Measurements from ENCODE around the gene CLK2. TPM values are rescaled to one million over a fixed set of nuclear protein-coding genes. Genes with fewer than 3 reads are reported as not detected.
"Not testable (repeated sequence)": the region's sequence is repeated elsewhere in the genome, so short reads cannot be mapped to it uniquely, and the experiment has no call there.

CLK2 gene
- total RNA-seq, 4 donors from 2014 or later: 31.9 to 92.9 (median 51.5) TPM

- Histone ChIP-seq H3K4me3 (no peak overlapping the region), H3K36me3 (no peaks in the 10 kb centered on the region), H3K4me1 (peaks cover 14 to 41% (median 25%) of the 10 kb centered on the region in 4 donors), H3K27me3 (no peaks in the 10 kb centered on the region), H3K27ac (no peak overlapping the region), H3K9me3 (no peaks in the 10 kb centered on the region)
- DNase-seq: no peak
- TF ChIP-seq EP300 (IDR thresholded peaks at IDR 0.05; ENCODE audit: low read depth) (no peak), POLR2AphosphoS5 (IDR thresholded peaks at IDR 0.05) (no peak), CTCF (IDR thresholded peaks at IDR 0.05) (no peak), POLR2A (IDR thresholded peaks at IDR 0.05) (no peak)
- 79 to 93% methylated on average over 6 to 7 of the region's 7 CpGs for WGBS, 2 donors (ENCODE audit: low coverage in 1 of 2)
- intact Hi-C loops (cut with DNase I; ENCODE audit: low total_unique reads) (no loop called here), in situ Hi-C loops (cut with MboI; ENCODE audit: low pct_ligation_motif_present in 1 of 4, low pct_unique_long_range_greater_than_20kb in 1 of 4, low sequenced_read_pairs in 3 of 4) (no loop called here)
Observed at GRCh38 chr1:155223047-155223446, 50.3 kb downstream of the CLK2 start.

- in situ Hi-C loops (cut with MboI; ENCODE audit: low pct_ligation_motif_present in 1 of 4, low pct_unique_long_range_greater_than_20kb in 1 of 4, low sequenced_read_pairs in 3 of 4); H3K9me3 ChIP-seq; H3K36me3 ChIP-seq; intact Hi-C loops (cut with DNase I; ENCODE audit: low total_unique reads); H3K4me3 ChIP-seq; H3K27me3 ChIP-seq: not testable (repeated sequence)
- peak overlapping the region; percentile 72 to 86 (median 80) for H3K27ac ChIP-seq
- 56 to 70% methylated on average over 4 to 10 of the region's 10 CpGs for WGBS, 2 donors (ENCODE audit: low coverage in 1 of 2)
- DNase-seq: peak; percentile 62
- peak in 2 of 3 donors; percentile 40 to 52 for TF ChIP-seq POLR2AphosphoS5 (IDR thresholded peaks at IDR 0.05)
- TF ChIP-seq POLR2A (IDR thresholded peaks at IDR 0.05): peak; percentile 50
- H3K4me1 ChIP-seq: peaks cover 10 to 25% (median 18%) of the 10 kb centered on the region in 4 donors
Observed at GRCh38 chr1:155220211-155220965, 52.9 kb downstream of the CLK2 start.

- H3K27ac ChIP-seq: peak overlapping the region; percentile 72 to 86 (median 80)
- intact Hi-C loops (cut with DNase I; ENCODE audit: low total_unique reads): no loop called here
- no peak overlapping the region for H3K4me3 ChIP-seq
- peak; percentile 41 for DNase-seq
- TF ChIP-seq EP300 (IDR thresholded peaks at IDR 0.05; ENCODE audit: low read depth): no peak
- TF ChIP-seq POLR2A (IDR thresholded peaks at IDR 0.05): no peak
- TF ChIP-seq POLR2AphosphoS5 (IDR thresholded peaks at IDR 0.05): no peak
- TF ChIP-seq CTCF (IDR thresholded peaks at IDR 0.05): no peak
- WGBS, 2 donors (ENCODE audit: low coverage in 1 of 2): 0 to 20% methylated on average over 1 of the region's 1 CpG
- H3K36me3 ChIP-seq: no peaks in the 10 kb centered on the region
- in situ Hi-C loops (cut with MboI; ENCODE audit: low pct_ligation_motif_present in 1 of 4, low pct_unique_long_range_greater_than_20kb in 1 of 4, low sequenced_read_pairs in 3 of 4): no loop called here
- peaks cover 10 to 21% (median 18%) of the 10 kb centered on the region in 4 donors for H3K4me1 ChIP-seq
- H3K9me3 ChIP-seq: no peaks in the 10 kb centered on the region
- H3K27me3 ChIP-seq: no peaks in the 10 kb centered on the region
Observed at GRCh38 chr1:155219592-155220031, 53.7 kb downstream of the CLK2 start.

GRCh38 chr1:155218854-155219591 lies 54.3 kb downstream of the CLK2 start:
- intact Hi-C loops (cut with DNase I; ENCODE audit: low total_unique reads): no loop called here
- H3K27ac ChIP-seq: peak overlapping the region; percentile 72 to 86 (median 80)
- no peaks in the 10 kb centered on the region for H3K9me3 ChIP-seq
- TF ChIP-seq EP300 (IDR thresholded peaks at IDR 0.05; ENCODE audit: low read depth): no peak
- no peaks in the 10 kb centered on the region for H3K27me3 ChIP-seq
- in situ Hi-C loops (cut with MboI; ENCODE audit: low pct_ligation_motif_present in 1 of 4, low pct_unique_long_range_greater_than_20kb in 1 of 4, low sequenced_read_pairs in 3 of 4): no loop called here
- H3K4me1 ChIP-seq: peaks cover 10 to 21% (median 18%) of the 10 kb centered on the region in 4 donors
- DNase-seq: peak; percentile 51
- H3K36me3 ChIP-seq: no peaks in the 10 kb centered on the region
- 51% methylated on average over 6 to 7 of the region's 7 CpGs for WGBS, 2 donors (ENCODE audit: low coverage in 1 of 2)
- H3K4me3 ChIP-seq: no peak overlapping the region

GRCh38 chr1:155214702-155215101 lies 58.6 kb downstream of the CLK2 start:
- 70% methylated on average over 6 of the region's 10 CpGs; no CpG with 5 or more reads in 1 of the 2 donors for WGBS, 2 donors (ENCODE audit: low coverage in 1 of 2)
- H3K36me3 ChIP-seq; H3K27ac ChIP-seq; H3K9me3 ChIP-seq; in situ Hi-C loops (cut with MboI; ENCODE audit: low pct_ligation_motif_present in 1 of 4, low pct_unique_long_range_greater_than_20kb in 1 of 4, low sequenced_read_pairs in 3 of 4); H3K4me3 ChIP-seq; intact Hi-C loops (cut with DNase I; ENCODE audit: low total_unique reads); DNase-seq; H3K27me3 ChIP-seq: not testable (repeated sequence)
- H3K4me1 ChIP-seq: peaks cover 8 to 13% (median 9%) of the 10 kb centered on the region in 4 donors

Other genes starting within 250 kb of the CLK2 start
- gene DCST2, start 239.7 kb downstream of the CLK2 start, total RNA-seq: 1 to 10 TPM in 3 of 4 donors, not detected in 1; 1.9 to 4.6 (median 4.5) TPM
- gene DCST1, start 239.7 kb downstream of the CLK2 start, total RNA-seq: under 1 TPM in 2 of 4 donors, not detected in 2; 0.32 to 0.41 TPM
- gene ADAM15, start 222.2 kb downstream of the CLK2 start, total RNA-seq: 100 to 1,000 TPM in 3 of 4 donors, 10 to 100 TPM in 1; 90.6 to 196 (median 115) TPM
- 10 to 100 TPM; 18.3 to 57.2 (median 37.2) TPM for gene EFNA4, start 209.8 kb downstream of the CLK2 start, total RNA-seq
- gene EFNA3, start 194.7 kb downstream of the CLK2 start, total RNA-seq: 1 to 10 TPM; 3.4 to 7.9 (median 7.2) TPM
- gene EFNA1, start 145.6 kb downstream of the CLK2 start, total RNA-seq: 100 to 1,000 TPM in 1 of 4 donors, 10 to 100 TPM in 3; 18.5 to 108 (median 62.7) TPM
- 100 to 1,000 TPM in 1 of 4 donors, 10 to 100 TPM in 2, 1 to 10 TPM in 1; 5.2 to 199 (median 44.4) TPM for gene SLC50A1, start 137.7 kb downstream of the CLK2 start, total RNA-seq
- gene DPM3, start 133.0 kb downstream of the CLK2 start, total RNA-seq: 100 to 1,000 TPM in 1 of 4 donors, 10 to 100 TPM in 2, 1 to 10 TPM in 1; 7.2 to 130 (median 62.6) TPM
- gene KRTCAP2, start 100.2 kb downstream of the CLK2 start, total RNA-seq: 100 to 1,000 TPM; 106 to 240 (median 131) TPM
- gene TRIM46, start 99.7 kb downstream of the CLK2 start, total RNA-seq: under 1 TPM in 2 of 4 donors, not detected in 2; 0.41 to 0.48 TPM
- gene THBS3, start 65.6 kb downstream of the CLK2 start, total RNA-seq: 10 to 100 TPM; 19.2 to 37.8 (median 27.0) TPM
- 10 to 100 TPM; 24.3 to 64.0 (median 46.0) TPM for gene MTX1, start 64.8 kb downstream of the CLK2 start, total RNA-seq
- 10 to 100 TPM in 3 of 4 donors, 1 to 10 TPM in 1; 9.0 to 21.9 (median 15.7) TPM for gene ENTREP3, start 18.0 kb downstream of the CLK2 start, total RNA-seq
- gene SCAMP3, start 11.1 kb downstream of the CLK2 start, total RNA-seq: 10 to 100 TPM in 3 of 4 donors, 1 to 10 TPM in 1; 7.8 to 61.3 (median 35.2) TPM
- gene HCN3, start 4.0 kb upstream of the CLK2 start, total RNA-seq: 10 to 100 TPM; 13.0 to 34.0 (median 22.2) TPM
- 1 to 10 TPM in 1 of 4 donors, under 1 TPM in 2, not detected in 1; 0.40 to 5.6 (median 0.64) TPM for gene PKLR, start 27.9 kb upstream of the CLK2 start, total RNA-seq
- gene FDPS, start 35.4 kb upstream of the CLK2 start, total RNA-seq: 100 to 1,000 TPM in 2 of 4 donors, 10 to 100 TPM in 2; 73.7 to 158 (median 104) TPM
- gene RUSC1, start 47.4 kb upstream of the CLK2 start, total RNA-seq: 100 to 1,000 TPM in 1 of 4 donors, 10 to 100 TPM in 3; 43.4 to 121 (median 65.5) TPM

Measured in transverse colon (tissue), 4 donors.